ENCODE data around the gene DAPL1. TPM values are rescaled to one million over a fixed set of nuclear protein-coding genes. Genes with fewer than 3 reads are reported as not detected.

The DAPL1 gene
- total and polyA plus RNA-seq, 2 donors (not counting 1 experiment from before 2014, with no cell fraction given) = not detected

DNA sequence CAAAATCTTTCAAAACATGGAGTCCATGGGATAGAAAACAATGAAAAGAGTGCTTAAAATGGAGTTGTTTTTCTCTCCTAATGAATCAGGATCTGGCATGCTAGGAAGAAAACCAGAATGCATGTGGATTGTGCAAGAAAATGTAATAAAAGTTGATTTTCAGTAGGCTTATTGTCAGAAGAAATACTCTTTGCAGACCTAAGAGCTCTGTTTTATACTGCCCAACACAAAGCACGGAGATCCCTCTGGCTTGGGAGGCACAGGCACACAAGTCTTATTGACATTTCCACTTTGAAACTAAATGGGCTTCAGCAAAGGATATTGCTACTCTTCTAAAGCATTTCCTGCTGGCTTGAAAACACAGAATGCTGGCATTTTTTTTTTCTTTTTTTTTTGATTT, 15.5 kb upstream of the DAPL1 start:
- Histone ChIP-seq H3K27me3 (replicated peaks in 1 of 4; ENCODE audit: control extremely low read depth in 1 of 4, control insufficient read depth in 3 of 4, insufficient read depth in 4 of 4, low read length in 3 of 4) (peaks cover 0 to 10% (median 6%) of the 10 kb centered on the region in 4 experiments), H4K20me1 (ENCODE audit: control insufficient read depth, insufficient read depth, low read length, poor library complexity, severe bottlenecking) (no peaks in the 10 kb centered on the region), H2AFZ (ENCODE audit: insufficient read depth, low read depth, low read length, poor library complexity, severe bottlenecking) (no peak overlapping the region), H3K4me1 (ENCODE audit: control insufficient read depth in 2 of 2, insufficient read depth in 2 of 2, low read length in 2 of 2) (peaks cover 6 to 8% of the 10 kb centered on the region in 2 donors), H3K9ac (ENCODE audit: low read length) (no peak overlapping the region), H3K4me3 (ENCODE audit: control extremely low read depth in 1 of 5, extremely low read depth in 1 of 5, insufficient read depth in 1 of 5, low read depth in 2 of 5, low read length in 4 of 5) (no peak overlapping the region), H3K9me3 (ENCODE audit: control extremely low read depth in 1 of 3, control insufficient read depth in 2 of 3, insufficient read depth in 1 of 3, low read length in 2 of 3) (no peaks in the 10 kb centered on the region), H3K79me2 (ENCODE audit: control insufficient read depth, insufficient read depth, low read length) (no peaks in the 10 kb centered on the region), H3K4me2 (replicated peaks; ENCODE audit: low read depth, low read length, poor library complexity, severe bottlenecking) (no peak overlapping the region), H3K36me3 (replicated peaks in 1 of 2; ENCODE audit: control extremely low read depth in 1 of 2, control insufficient read depth in 1 of 2, extremely low read depth in 1 of 2, insufficient read depth in 2 of 2, low read length in 1 of 2) (no peaks in the 10 kb centered on the region), H3K27ac (ENCODE audit: low read length in 2 of 2) (no peak overlapping the region)
- WGBS (ENCODE audit: insufficient coverage) = 88% methylated on average over 1 of the region's 1 CpG
- ATAC-seq (ENCODE audit: low read depth) (no peak), DNase-seq (no peak)
- Mint-ChIP-seq H3K27me3 (peaks cover 24% of the 10 kb centered on the region), H3K27ac (no peak overlapping the region), H3K4me1 (peaks cover 11% of the 10 kb centered on the region), H3K9me3 (ENCODE audit: insufficient read depth) (no peaks in the 10 kb centered on the region), H3K4me3 (no peak overlapping the region)
- CTCF ChIA-PET = interaction anchor here (0.7 kb wide), 1 partner anchor 19 kb away, joined by 5 read pairs; no protein-coding TSS in a partner anchor
- TF ChIP-seq, protein P1, sequence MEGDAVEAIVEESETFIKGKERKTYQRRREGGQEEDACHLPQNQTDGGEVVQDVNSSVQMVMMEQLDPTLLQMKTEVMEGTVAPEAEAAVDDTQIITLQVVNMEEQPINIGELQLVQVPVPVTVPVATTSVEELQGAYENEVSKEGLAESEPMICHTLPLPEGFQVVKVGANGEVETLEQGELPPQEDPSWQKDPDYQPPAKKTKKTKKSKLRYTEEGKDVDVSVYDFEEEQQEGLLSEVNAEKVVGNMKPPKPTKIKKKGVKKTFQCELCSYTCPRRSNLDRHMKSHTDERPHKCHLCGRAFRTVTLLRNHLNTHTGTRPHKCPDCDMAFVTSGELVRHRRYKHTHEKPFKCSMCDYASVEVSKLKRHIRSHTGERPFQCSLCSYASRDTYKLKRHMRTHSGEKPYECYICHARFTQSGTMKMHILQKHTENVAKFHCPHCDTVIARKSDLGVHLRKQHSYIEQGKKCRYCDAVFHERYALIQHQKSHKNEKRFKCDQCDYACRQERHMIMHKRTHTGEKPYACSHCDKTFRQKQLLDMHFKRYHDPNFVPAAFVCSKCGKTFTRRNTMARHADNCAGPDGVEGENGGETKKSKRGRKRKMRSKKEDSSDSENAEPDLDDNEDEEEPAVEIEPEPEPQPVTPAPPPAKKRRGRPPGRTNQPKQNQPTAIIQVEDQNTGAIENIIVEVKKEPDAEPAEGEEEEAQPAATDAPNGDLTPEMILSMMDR (IDR thresholded peaks at IDR 0.05) = no peak
- no peak for TF ChIP-seq EZH2 (IDR thresholded peaks at IDR 0.05; ENCODE audit: borderline replicate concordance, insufficient read depth, low read depth, low read length, poor library complexity, severe bottlenecking)
- POLR2A ChIA-PET = no interaction called here
- intact Hi-C loops (cut with micrococcal nuclease) = no loop called here

DNA sequence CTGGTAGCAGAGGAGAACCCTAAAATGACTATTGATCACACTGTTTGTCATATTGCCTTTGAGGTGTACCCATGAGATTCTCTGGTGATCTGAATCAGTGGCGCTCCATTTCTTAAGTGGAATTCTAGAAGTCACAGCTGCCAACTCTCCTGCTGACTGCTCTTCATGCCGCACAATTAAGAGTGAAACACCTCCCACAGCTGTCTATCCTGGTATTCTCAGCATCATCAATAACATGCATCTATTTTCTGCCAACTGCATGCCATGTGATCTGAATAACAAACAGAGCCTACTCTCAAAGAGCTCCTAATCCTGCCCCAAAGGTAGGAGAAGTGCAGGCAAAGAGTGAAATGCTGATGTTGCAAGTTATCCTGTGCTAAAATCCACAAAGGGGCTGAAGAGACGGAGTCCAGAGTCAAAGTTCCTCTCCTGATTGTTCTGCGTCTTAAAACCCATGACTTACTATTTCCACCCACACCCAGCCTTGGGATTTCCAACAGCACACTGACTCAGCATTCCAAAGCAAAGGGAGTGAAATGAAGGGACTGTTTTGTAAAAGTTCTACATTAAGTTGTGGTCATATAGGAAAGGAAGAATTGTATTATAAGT, 13.7 kb upstream of the DAPL1 start:
- Histone ChIP-seq H3K27me3 (replicated peaks in 1 of 4; ENCODE audit: control extremely low read depth in 1 of 4, control insufficient read depth in 3 of 4, insufficient read depth in 4 of 4, low read length in 3 of 4) (peaks cover 0 to 10% (median 6%) of the 10 kb centered on the region in 4 experiments), H3K4me1 (ENCODE audit: control insufficient read depth in 2 of 2, insufficient read depth in 2 of 2, low read length in 2 of 2) (peaks cover 6 to 8% of the 10 kb centered on the region in 2 donors), H3K79me2 (ENCODE audit: control insufficient read depth, insufficient read depth, low read length) (no peaks in the 10 kb centered on the region), H2AFZ (ENCODE audit: insufficient read depth, low read depth, low read length, poor library complexity, severe bottlenecking) (no peak overlapping the region), H3K36me3 (replicated peaks in 1 of 2; ENCODE audit: control extremely low read depth in 1 of 2, control insufficient read depth in 1 of 2, extremely low read depth in 1 of 2, insufficient read depth in 2 of 2, low read length in 1 of 2) (no peaks in the 10 kb centered on the region), H3K9ac (ENCODE audit: low read length) (no peak overlapping the region), H3K27ac (ENCODE audit: low read length in 2 of 2) (no peak overlapping the region), H3K9me3 (ENCODE audit: control extremely low read depth in 1 of 3, control insufficient read depth in 2 of 3, insufficient read depth in 1 of 3, low read length in 2 of 3) (peaks cover 0 to 2% (median 0%) of the 10 kb centered on the region in 3 donors), H4K20me1 (ENCODE audit: control insufficient read depth, insufficient read depth, low read length, poor library complexity, severe bottlenecking) (no peaks in the 10 kb centered on the region), H3K4me3 (ENCODE audit: control extremely low read depth in 1 of 5, extremely low read depth in 1 of 5, insufficient read depth in 1 of 5, low read depth in 2 of 5, low read length in 4 of 5) (no peak overlapping the region), H3K4me2 (replicated peaks; ENCODE audit: low read depth, low read length, poor library complexity, severe bottlenecking) (no peak overlapping the region)
- peaks cover 11% of the 10 kb centered on the region for H3K4me1 Mint-ChIP-seq
- no peak overlapping the region for H3K4me3 Mint-ChIP-seq
- ATAC-seq (ENCODE audit: low read depth) (no peak), DNase-seq (no peak)
- no peaks in the 10 kb centered on the region for H3K9me3 Mint-ChIP-seq (ENCODE audit: insufficient read depth)
- ChIA-PET POLR2A (no interaction called here), CTCF (no interaction called here)
- TF ChIP-seq EZH2 (IDR thresholded peaks at IDR 0.05; ENCODE audit: borderline replicate concordance, insufficient read depth, low read depth, low read length, poor library complexity, severe bottlenecking) = no peak
- TF ChIP-seq, protein P1 (IDR thresholded peaks at IDR 0.05) = no peak
- intact Hi-C loops (cut with micrococcal nuclease) = no loop called here
- peaks cover 27% of the 10 kb centered on the region for H3K27me3 Mint-ChIP-seq
- H3K27ac Mint-ChIP-seq = no peak overlapping the region
- 92% methylated on average over 2 of the region's 4 CpGs for WGBS (ENCODE audit: insufficient coverage)

All from B cell (primary cell).